ENCODE data around the gene RIMBP3C.

Gene RIMBP3C

GRCh38 chr22:21593406-21594232, 42.4 kb upstream of the RIMBP3C start:
- peak; percentile 4 for TF ChIP-seq CTCF (IDR thresholded peaks at IDR 0.05; ENCODE audit: insufficient read depth, low read length, missing control alignments)
- no peak overlapping the region for H3K4me3 ChIP-seq (ENCODE audit: low read depth, low read length)
- CTCF ChIA-PET = interaction anchor here (0.8 to 2.3 kb wide), 10 partner anchors 8 to 53 kb away, joined by 3 to 7 read pairs (median 3); partner anchors contain the start of gene YDJC
- POLR2A ChIA-PET = no interaction called here
- DNase-seq (ENCODE audit: low read depth, low spot score) = no peak

DNA sequence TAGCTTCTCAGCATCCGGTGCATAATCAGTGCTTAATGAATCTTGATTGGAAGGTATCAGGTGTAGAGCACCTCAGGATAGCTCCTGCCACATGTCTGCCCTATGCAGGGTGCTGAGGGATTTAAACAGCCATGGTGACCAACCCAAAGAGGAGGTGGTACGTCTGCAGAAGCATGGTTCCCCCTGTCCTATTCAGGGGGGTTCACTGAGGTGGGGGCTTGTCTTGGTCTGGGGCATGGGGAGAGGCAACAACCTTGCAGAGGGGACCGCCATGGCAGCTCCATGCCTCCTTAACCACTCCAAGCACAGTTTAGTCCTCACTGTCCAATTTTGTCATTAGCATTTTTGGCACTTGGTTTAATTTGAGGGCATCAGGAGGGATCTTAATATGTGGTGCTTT, 41.2 kb upstream of the RIMBP3C start:
- POLR2A ChIA-PET = no interaction called here
- H3K4me3 ChIP-seq (ENCODE audit: low read depth, low read length) = no peak overlapping the region
- no peak for TF ChIP-seq CTCF (IDR thresholded peaks at IDR 0.05; ENCODE audit: insufficient read depth, low read length, missing control alignments)
- DNase-seq (ENCODE audit: low read depth, low spot score) = no peak
- CTCF ChIA-PET = interaction anchor here (0.9 to 2.0 kb wide), 7 partner anchors 10 to 54 kb away, joined by 3 to 7 read pairs (median 4); partner anchors contain the start of gene YDJC

GRCh38 chr22:21591695-21592094, 40.4 kb upstream of the RIMBP3C start:
- H3K4me3 ChIP-seq (ENCODE audit: low read depth, low read length) = no peak overlapping the region
- CTCF ChIA-PET = interaction anchor here (1.8 kb wide), 1 partner anchor 55 kb away, joined by 7 read pairs; no protein-coding TSS in a partner anchor
- no peak for TF ChIP-seq CTCF (IDR thresholded peaks at IDR 0.05; ENCODE audit: insufficient read depth, low read length, missing control alignments)
- DNase-seq (ENCODE audit: low read depth, low spot score) = no peak
- POLR2A ChIA-PET = no interaction called here

GRCh38 chr22:21590809-21591641, 39.8 kb upstream of the RIMBP3C start:
- CTCF ChIA-PET = no interaction called here
- H3K4me3 ChIP-seq (ENCODE audit: low read depth, low read length) = no peak overlapping the region
- POLR2A ChIA-PET = no interaction called here
- TF ChIP-seq CTCF (IDR thresholded peaks at IDR 0.05; ENCODE audit: insufficient read depth, low read length, missing control alignments) = no peak
- DNase-seq (ENCODE audit: low read depth, low spot score) = no peak

DNA sequence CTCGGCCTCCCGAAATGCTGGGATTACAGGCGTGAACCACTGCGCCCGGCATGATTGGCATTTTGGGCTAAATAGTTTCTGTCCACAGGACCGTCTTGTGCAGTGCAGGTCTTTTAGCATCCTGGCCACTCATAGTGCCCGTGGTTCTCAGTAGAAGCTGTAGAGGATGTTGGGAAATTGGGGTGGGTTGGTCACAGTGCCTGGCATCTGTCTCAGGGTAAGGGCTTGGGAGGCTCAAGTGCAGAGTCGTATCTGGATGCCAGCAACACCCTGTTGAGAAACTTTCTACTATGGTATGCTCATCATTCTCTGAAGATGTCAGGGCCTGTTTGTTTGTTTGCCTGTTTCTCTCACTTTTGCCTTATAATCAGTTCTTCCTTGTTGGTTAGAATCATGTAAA, 38.1 kb upstream of the RIMBP3C start:
- ChIA-PET POLR2A (no interaction called here), CTCF (no interaction called here)
- DNase-seq (ENCODE audit: low read depth, low spot score) = no peak
- no peak for TF ChIP-seq CTCF (IDR thresholded peaks at IDR 0.05; ENCODE audit: insufficient read depth, low read length, missing control alignments)
- no peak overlapping the region for H3K4me3 ChIP-seq (ENCODE audit: low read depth, low read length)
